Measurements from ENCODE around the gene ROCK2.
"Not testable (repeated sequence)": the region's sequence is repeated elsewhere in the genome, so short reads cannot be mapped to it uniquely, and the experiment has no call there.

The ROCK2 gene

DNA sequence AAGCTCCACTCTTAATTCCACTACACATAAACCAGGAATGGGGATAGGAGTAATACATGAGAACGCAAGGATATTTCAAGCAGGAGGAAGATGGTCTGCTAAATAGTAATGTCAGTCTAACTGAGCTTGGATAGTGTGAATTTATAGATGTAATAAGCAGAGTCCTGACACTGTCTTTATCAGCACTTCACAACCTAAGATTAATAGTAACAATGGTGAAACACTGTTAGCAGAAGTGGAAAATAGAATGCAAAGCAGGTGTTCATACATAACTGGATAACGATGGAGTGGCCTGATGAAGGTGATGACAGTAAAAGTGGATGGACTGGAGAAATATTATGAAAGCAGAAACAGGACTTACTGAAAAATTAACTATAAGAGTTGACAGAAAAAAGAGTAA lies 80.4 kb downstream of the ROCK2 start:
- no peak overlapping the region for H3K4me3 ChIP-seq (ENCODE audit: low read depth, low read length)
- TF ChIP-seq POLR2A (IDR thresholded peaks at IDR 0.05; ENCODE audit: extremely low read depth, insufficient read length) (no peak), MYC (IDR thresholded peaks at IDR 0.05; ENCODE audit: low read depth, low read length) (no peak), CTCF (IDR thresholded peaks at IDR 0.05; ENCODE audit: low read depth, low read length) (no peak)
- no peak for DNase-seq (ENCODE audit: low read depth)

DNA sequence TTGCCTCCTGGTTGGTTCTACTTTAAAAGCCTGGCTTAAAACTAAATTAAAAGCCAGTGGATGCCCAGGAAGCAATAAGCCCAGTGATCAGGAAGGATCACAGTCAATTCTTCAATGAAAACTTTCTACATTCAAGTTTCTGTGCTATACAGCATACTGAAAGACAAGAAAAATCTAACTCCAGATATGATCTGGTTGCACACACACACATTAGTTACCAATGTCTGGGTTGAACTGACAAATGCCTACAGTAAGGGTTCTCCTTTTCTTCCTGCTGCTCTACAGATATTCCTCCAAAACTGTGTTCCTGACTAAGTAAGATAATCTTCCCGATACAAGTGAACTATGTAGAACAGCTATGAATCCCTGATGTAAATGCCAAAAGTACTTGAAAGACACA lies 81.3 kb downstream of the ROCK2 start:
- H3K4me3 ChIP-seq (ENCODE audit: low read depth, low read length) = no peak overlapping the region
- TF ChIP-seq, protein P1, sequence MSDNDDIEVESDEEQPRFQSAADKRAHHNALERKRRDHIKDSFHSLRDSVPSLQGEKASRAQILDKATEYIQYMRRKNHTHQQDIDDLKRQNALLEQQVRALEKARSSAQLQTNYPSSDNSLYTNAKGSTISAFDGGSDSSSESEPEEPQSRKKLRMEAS (IDR thresholded peaks at IDR 0.05; ENCODE audit: low read depth, low read length) = no peak
- DNase-seq (ENCODE audit: low read depth) = no peak

- H3K4me3 ChIP-seq (ENCODE audit: low read depth, low read length) = not testable (repeated sequence)
These were observed 82.0 kb downstream of the ROCK2 start for GRCh38 chr2:11262438-11262837.

DNA sequence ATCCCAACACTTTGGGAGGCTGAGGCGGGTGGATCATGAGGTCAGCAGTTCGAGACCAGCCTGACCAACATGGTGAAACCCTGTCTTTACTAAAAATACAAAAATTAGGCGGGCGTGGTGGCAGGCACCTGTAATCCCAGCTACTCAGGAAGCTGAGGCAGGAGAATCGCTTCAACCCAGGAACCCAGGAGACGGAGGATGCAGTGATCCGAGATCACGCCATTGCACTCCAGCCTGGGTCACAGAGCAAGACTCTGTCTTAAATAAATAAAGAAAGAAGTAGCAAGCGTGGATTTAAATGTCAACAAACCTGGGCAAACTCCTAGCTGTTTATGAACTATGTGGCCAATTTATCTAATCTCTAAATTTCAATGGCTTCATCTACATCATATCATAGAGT lies 82.9 kb downstream of the ROCK2 start:
- not testable (repeated sequence) for DNase-seq (ENCODE audit: low read depth); H3K4me3 ChIP-seq (ENCODE audit: low read depth, low read length)

More at GRCh38 chr2:11262438-11262837, 82.0 kb downstream of the ROCK2 start:
- not testable (repeated sequence) for DNase-seq (ENCODE audit: low read depth)

DNA sequence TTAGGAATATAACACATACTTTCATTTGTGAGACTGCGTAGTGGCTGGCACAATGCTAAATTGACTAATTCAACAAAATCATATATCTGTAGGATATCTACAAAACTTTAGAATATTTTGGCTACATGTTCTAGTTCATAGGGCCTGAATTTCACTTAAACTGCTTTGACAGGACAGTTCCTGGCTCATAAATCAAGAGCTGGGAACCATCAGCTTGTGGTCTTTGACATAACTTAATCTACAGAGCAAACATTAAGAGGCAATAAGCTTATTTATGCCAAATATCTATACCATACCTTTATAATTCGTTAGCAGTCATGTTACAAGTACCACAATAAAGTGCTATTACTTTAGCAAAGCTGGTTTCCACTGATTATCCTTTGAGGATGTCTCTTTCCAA lies 83.5 kb downstream of the ROCK2 start:
- H3K4me3 ChIP-seq (ENCODE audit: low read depth, low read length) = no peak overlapping the region
- TF ChIP-seq CTCF (IDR thresholded peaks at IDR 0.05; ENCODE audit: low read depth, low read length) (no peak), MYC (IDR thresholded peaks at IDR 0.05; ENCODE audit: low read depth, low read length) (no peak), POLR2A (IDR thresholded peaks at IDR 0.05; ENCODE audit: extremely low read depth, insufficient read length) (no peak)
- TF ChIP-seq, protein P1 (IDR thresholded peaks at IDR 0.05; ENCODE audit: low read depth, low read length) = no peak
- DNase-seq (ENCODE audit: low read depth) = no peak

DNA sequence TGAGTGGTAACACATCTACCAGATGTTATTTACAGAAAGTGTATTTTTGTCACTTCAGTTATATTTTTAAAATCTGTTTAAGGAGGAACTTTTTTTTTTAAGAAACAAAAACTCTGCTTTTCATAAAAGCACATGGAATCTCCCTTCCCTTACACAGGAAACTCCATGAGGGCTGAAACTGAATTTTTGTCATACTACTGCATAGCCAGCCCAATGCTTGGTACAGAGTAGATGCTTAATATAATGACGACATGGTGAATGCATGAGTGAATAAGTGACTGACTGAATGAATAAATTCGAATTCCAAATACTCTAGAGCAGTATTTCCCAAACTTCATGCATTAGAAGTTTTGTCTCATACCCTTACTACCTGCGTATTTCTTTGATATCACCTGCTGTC lies 86.5 kb downstream of the ROCK2 start:
- no peak overlapping the region for H3K4me3 ChIP-seq (ENCODE audit: low read depth, low read length)
- DNase-seq (ENCODE audit: low read depth) = no peak
- TF ChIP-seq MYC (IDR thresholded peaks at IDR 0.05; ENCODE audit: low read depth, low read length) (no peak), POLR2A (IDR thresholded peaks at IDR 0.05; ENCODE audit: extremely low read depth, insufficient read length) (no peak), CTCF (IDR thresholded peaks at IDR 0.05; ENCODE audit: low read depth, low read length) (no peak)
- TF ChIP-seq, protein P1 (IDR thresholded peaks at IDR 0.05; ENCODE audit: low read depth, low read length) = no peak

GRCh38 chr2:11257078-11257477 lies 87.4 kb downstream of the ROCK2 start:
- TF ChIP-seq CTCF (IDR thresholded peaks at IDR 0.05; ENCODE audit: low read depth, low read length) (no peak), MYC (IDR thresholded peaks at IDR 0.05; ENCODE audit: low read depth, low read length) (no peak)
- TF ChIP-seq, protein P1 (IDR thresholded peaks at IDR 0.05; ENCODE audit: low read depth, low read length) = no peak
- no peak overlapping the region for H3K4me3 ChIP-seq (ENCODE audit: low read depth, low read length)
- no peak for DNase-seq (ENCODE audit: low read depth)

DNA sequence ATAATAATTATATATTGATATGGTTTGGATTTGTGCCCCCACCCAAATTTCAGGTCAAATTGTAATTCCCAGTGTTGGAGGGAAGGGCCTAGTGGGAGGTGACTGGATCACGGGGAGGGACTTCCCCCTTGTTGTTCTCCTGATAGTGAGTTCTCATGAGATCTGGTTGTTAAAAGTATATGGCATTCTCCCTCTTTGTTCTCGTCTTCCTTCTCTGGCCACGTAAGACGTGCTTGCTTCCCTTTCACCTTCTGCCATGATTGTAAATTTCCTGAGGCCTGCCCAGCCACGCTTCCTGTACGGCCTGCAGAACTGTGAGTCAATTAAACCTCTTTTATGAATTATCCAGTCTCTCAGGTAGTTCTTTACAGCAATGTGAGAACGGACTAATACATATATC lies 88.3 kb downstream of the ROCK2 start:
- DNase-seq (ENCODE audit: low read depth) = no peak
- TF ChIP-seq CTCF (IDR thresholded peaks at IDR 0.05; ENCODE audit: low read depth, low read length) (no peak), POLR2A (IDR thresholded peaks at IDR 0.05; ENCODE audit: extremely low read depth, insufficient read length) (no peak), MYC (IDR thresholded peaks at IDR 0.05; ENCODE audit: low read depth, low read length) (no peak)
- TF ChIP-seq, protein P1 (IDR thresholded peaks at IDR 0.05; ENCODE audit: low read depth, low read length) = no peak
- H3K4me3 ChIP-seq (ENCODE audit: low read depth, low read length) = no peak overlapping the region
